Neuronal stem cell (in vitro differentiated cells): ENCODE data around the gene BECN2.

Experiments used
- DNase-seq: peaks from one replicate; pipeline ENCODE4 v3.0.0-alpha.2; 2013; ENCODE audit warnings: low spot score
- H2AFZ ChIP-seq: one replicate; pipeline ENCODE4 v1.6.1; 2013; ENCODE audit warnings: mild to moderate bottlenecking, low read length, inconsistent platforms
- H2AK5ac ChIP-seq: 2 replicates; pipeline ENCODE4 v1.6.1; 2013; ENCODE audit warnings: low read depth, mild to moderate bottlenecking, inconsistent platforms, low read length, moderate library complexity, mixed read lengths
- H2BK120ac ChIP-seq: 2 replicates; pipeline ENCODE4 v1.6.1; 2013; ENCODE audit warnings: low read depth, mild to moderate bottlenecking, inconsistent platforms, low read length, moderate library complexity, mixed read lengths
- H2BK12ac ChIP-seq: one replicate; pipeline ENCODE4 v1.6.1; 2013; ENCODE audit warnings: low read length, inconsistent platforms
- H2BK15ac ChIP-seq: 2 replicates; pipeline ENCODE4 v1.6.1; 2013; ENCODE audit warnings: mild to moderate bottlenecking, low read length, inconsistent platforms, mixed read lengths
- H2BK5ac ChIP-seq: one replicate; pipeline ENCODE4 v1.6.1; 2013; ENCODE audit warnings: inconsistent platforms, mild to moderate bottlenecking, low read length, moderate library complexity
- H3K14ac ChIP-seq: one replicate; pipeline ENCODE4 v1.6.1; 2013; ENCODE audit warnings: low read length, inconsistent platforms
- H3K18ac ChIP-seq: 2 replicates; pipeline ENCODE4 v1.6.1; 2013; ENCODE audit warnings: low read length, inconsistent platforms
- H3K23ac ChIP-seq: 2 replicates; pipeline ENCODE4 v1.6.1; 2013; ENCODE audit warnings: low read depth, mild to moderate bottlenecking, mixed read lengths, low read length, inconsistent platforms; ENCODE audit not compliant: poor library complexity
- H3K27ac ChIP-seq: replicated peaks from 3 replicates; pipeline ENCODE4 v1.5.1; 2013; ENCODE audit warnings: low read length, inconsistent platforms
- H3K27me3 ChIP-seq, 3 experiments: 2 replicates each; pipeline ENCODE4 v1.6.1; 2013; ENCODE audit warnings: low read length in 3 of 3, mild to moderate bottlenecking in 2 of 3, inconsistent platforms in 1 of 3, low read depth in 1 of 3, mixed read lengths in 1 of 3, moderate library complexity in 1 of 3; ENCODE audit not compliant: control insufficient read depth in 3 of 3, insufficient read depth in 3 of 3
- H3K36me3 ChIP-seq, 2 donors: replicated peaks in 1 of 2; 2 replicates each; pipeline ENCODE4 v1.6.1; 2013; ENCODE audit warnings: low read length in 2 of 2; ENCODE audit not compliant: control insufficient read depth in 2 of 2, insufficient read depth in 2 of 2
- H3K4ac ChIP-seq: 2 replicates; pipeline ENCODE4 v1.6.1; 2013; ENCODE audit warnings: inconsistent platforms, mild to moderate bottlenecking, low read length, moderate library complexity
- H3K4me1 ChIP-seq, 2 donors: 1 replicate in 1 of 2; 2 replicates in 1 of 2; pipeline ENCODE4 v1.6.1; 2013; ENCODE audit warnings: low read length in 2 of 2, low read depth in 1 of 2; ENCODE audit not compliant: control insufficient read depth in 2 of 2, insufficient read depth in 1 of 2
- H3K4me2 ChIP-seq: one replicate; pipeline ENCODE4 v1.6.1; 2013; ENCODE audit warnings: mild to moderate bottlenecking, low read length, inconsistent platforms; ENCODE audit not compliant: insufficient read depth, poor library complexity, severe bottlenecking
- H3K4me3 ChIP-seq, 2 donors: 2 replicates each; pipeline ENCODE4 v1.5.1; 2013; ENCODE audit warnings: low read length in 2 of 2, mild to moderate bottlenecking in 2 of 2, inconsistent platforms in 1 of 2, moderate library complexity in 1 of 2
- H3K79me1 ChIP-seq: one replicate; pipeline ENCODE4 v1.6.1; 2013; ENCODE audit warnings: low read depth, mild to moderate bottlenecking, inconsistent platforms, low read length, moderate library complexity
- H3K9ac ChIP-seq: one replicate; pipeline ENCODE4 v1.6.1; 2013; ENCODE audit warnings: mild to moderate bottlenecking, low read depth, low read length, inconsistent platforms; ENCODE audit not compliant: poor library complexity
- H3K9me3 ChIP-seq, 2 donors: replicated peaks in 1 of 2; 2 replicates each; pipeline versions ENCODE3 to v1.6.1; 2013; ENCODE audit warnings: low read length in 2 of 2, mild to moderate bottlenecking in 2 of 2, inconsistent platforms in 1 of 2, low read depth in 1 of 2, mixed read lengths in 1 of 2, moderate library complexity in 1 of 2; ENCODE audit not compliant: control insufficient read depth in 2 of 2, insufficient read depth in 1 of 2
- H4K8ac ChIP-seq: one replicate; pipeline ENCODE4 v1.6.1; 2013; ENCODE audit warnings: low read depth, mild to moderate bottlenecking, inconsistent platforms, low read length, moderate library complexity
- H4K91ac ChIP-seq: one replicate; pipeline ENCODE4 v1.6.1; 2013; ENCODE audit warnings: low read length, low read depth, mild to moderate bottlenecking, inconsistent platforms; ENCODE audit not compliant: poor library complexity
- WGBS, 2 donors: extraction: QIAGEN DNeasy Blood & Tissue Kit; methylation state at CpG; one replicate each; pipeline ENCODE4 v1.1.7; 2013; ENCODE audit warnings: missing lambda C conversion rate in 2 of 2, mixed read lengths in 1 of 2; ENCODE audit not compliant: insufficient read length in 2 of 2, insufficient replicate concordance in 1 of 2; ENCODE audit errors: extremely low coverage in 2 of 2; 5-methylcytosine and 5-hydroxymethylcytosine counted together

BECN2 gene

GRCh38 chr1:241944300-241944699 is 13.3 kb upstream of the BECN2 start:
- H3K4me3 ChIP-seq, result no peak overlapping the region
- H3K9me3 ChIP-seq, result no peaks in the 10 kb centered on the region
- no peaks in the 10 kb centered on the region for H3K27me3 ChIP-seq
- H3K27ac ChIP-seq, result no peak overlapping the region
- no peak overlapping the region for H2BK15ac ChIP-seq
- no peak overlapping the region for H2AFZ ChIP-seq
- no peaks in the 10 kb centered on the region for H3K79me1 ChIP-seq
- WGBS, 2 donors, result no CpG with 5 or more reads among the region's 5 CpGs
- H2BK12ac ChIP-seq, result no peak overlapping the region
- H3K4me2 ChIP-seq, result no peak overlapping the region
- no peak overlapping the region for H2BK5ac ChIP-seq
- no peaks in the 10 kb centered on the region for H3K4me1 ChIP-seq
- no peak overlapping the region for H4K91ac ChIP-seq
- no peak overlapping the region for H4K8ac ChIP-seq
- H3K14ac ChIP-seq, result no peak overlapping the region
- no peak overlapping the region for H3K9ac ChIP-seq
- no peaks in the 10 kb centered on the region for H3K36me3 ChIP-seq
- H3K4ac ChIP-seq, result no peak overlapping the region
- no peak overlapping the region for H2BK120ac ChIP-seq
- no peak overlapping the region for H2AK5ac ChIP-seq
- H3K23ac ChIP-seq, result no peak overlapping the region
- H3K18ac ChIP-seq, result no peak overlapping the region
- no peak for DNase-seq

GRCh38 chr1:241947354-241947753 is 10.2 kb upstream of the BECN2 start:
- H4K8ac ChIP-seq, result no peak overlapping the region
- no CpG with 5 or more reads among the region's 6 CpGs for WGBS, 2 donors

DNA sequence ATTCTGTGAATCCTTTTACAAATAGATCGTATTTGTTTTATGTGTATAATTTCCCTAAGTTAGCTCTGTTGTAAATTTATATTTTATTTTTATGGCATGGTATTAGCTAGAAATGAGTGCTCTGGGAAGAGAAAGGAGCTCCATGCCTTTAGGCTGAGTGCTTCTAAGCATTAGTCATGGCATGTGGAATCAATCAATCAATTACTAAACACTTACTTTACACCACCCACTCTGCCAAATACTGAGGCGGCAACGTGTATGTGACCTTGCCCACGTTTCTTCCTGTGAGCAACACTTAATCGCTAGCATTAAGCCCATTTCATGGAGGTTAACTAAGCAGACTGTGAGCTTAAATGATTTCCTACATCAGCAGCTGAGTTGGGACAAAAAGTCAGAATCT is 7.2 kb upstream of the BECN2 start:
- H3K27me3 ChIP-seq, result no peaks in the 10 kb centered on the region
- no peak overlapping the region for H4K8ac ChIP-seq
- H3K18ac ChIP-seq, result no peak overlapping the region
- no peaks in the 10 kb centered on the region for H3K36me3 ChIP-seq
- no peak overlapping the region for H2BK15ac ChIP-seq
- H3K4me2 ChIP-seq, result no peak overlapping the region
- H3K4me3 ChIP-seq, result no peak overlapping the region
- no peak overlapping the region for H3K27ac ChIP-seq
- H3K14ac ChIP-seq, result no peak overlapping the region
- no peaks in the 10 kb centered on the region for H3K79me1 ChIP-seq
- H3K4ac ChIP-seq, result no peak overlapping the region
- H3K9ac ChIP-seq, result no peak overlapping the region
- WGBS, 2 donors, result no CpG with 5 or more reads among the region's 5 CpGs
- H3K23ac ChIP-seq, result no peak overlapping the region
- H2AFZ ChIP-seq, result no peak overlapping the region
- no peak overlapping the region for H2BK5ac ChIP-seq
- DNase-seq, result no peak
- no peak overlapping the region for H2BK12ac ChIP-seq
- no peak overlapping the region for H2BK120ac ChIP-seq
- no peak overlapping the region for H4K91ac ChIP-seq
- no peaks in the 10 kb centered on the region for H3K9me3 ChIP-seq
- no peak overlapping the region for H2AK5ac ChIP-seq
- no peaks in the 10 kb centered on the region for H3K4me1 ChIP-seq

More at GRCh38 chr1:241947354-241947753, 10.2 kb upstream of the BECN2 start:
- no peaks in the 10 kb centered on the region for H3K36me3 ChIP-seq
- H3K4ac ChIP-seq, result no peak overlapping the region
- H3K9me3 ChIP-seq, result no peaks in the 10 kb centered on the region
- no peak overlapping the region for H2BK15ac ChIP-seq
- no peak overlapping the region for H3K23ac ChIP-seq
- no peaks in the 10 kb centered on the region for H3K79me1 ChIP-seq
- H2BK120ac ChIP-seq, result no peak overlapping the region
- no peaks in the 10 kb centered on the region for H3K4me1 ChIP-seq
- no peak overlapping the region for H3K27ac ChIP-seq
- H4K91ac ChIP-seq, result no peak overlapping the region
- H2BK12ac ChIP-seq, result no peak overlapping the region
- DNase-seq, result no peak
- H2AFZ ChIP-seq, result no peak overlapping the region
- H3K9ac ChIP-seq, result no peak overlapping the region
- H3K4me2 ChIP-seq, result no peak overlapping the region
- no peak overlapping the region for H3K18ac ChIP-seq
- H2AK5ac ChIP-seq, result no peak overlapping the region
- no peak overlapping the region for H3K4me3 ChIP-seq
- H3K14ac ChIP-seq, result no peak overlapping the region
- no peak overlapping the region for H2BK5ac ChIP-seq
- no peaks in the 10 kb centered on the region for H3K27me3 ChIP-seq

- Histone ChIP-seq H3K4me3 (no peak overlapping the region), H4K91ac (no peak overlapping the region), H3K14ac (no peak overlapping the region), H3K9me3 (no peaks in the 10 kb centered on the region), H3K36me3 (no peaks in the 10 kb centered on the region), H3K4me1 (no peaks in the 10 kb centered on the region), H3K18ac (no peak overlapping the region), H3K27me3 (no peaks in the 10 kb centered on the region), H4K8ac (no peak overlapping the region), H2AK5ac (no peak overlapping the region), H2BK15ac (no peak overlapping the region), H2BK12ac (no peak overlapping the region), H3K4ac (no peak overlapping the region), H3K4me2 (no peak overlapping the region), H2BK5ac (no peak overlapping the region), H3K27ac (no peak overlapping the region), H2BK120ac (no peak overlapping the region), H3K9ac (no peak overlapping the region), H3K79me1 (no peaks in the 10 kb centered on the region), H2AFZ (no peak overlapping the region), H3K23ac (no peak overlapping the region)
- no peak for DNase-seq
- no CpG with 5 or more reads among the region's 2 CpGs for WGBS, 2 donors
These were observed 4.6 kb downstream of the BECN2 start for GRCh38 chr1:241962153-241962552.
